ENCODE measurements around the gene ERFE. TPM values are rescaled to one million over a fixed set of nuclear protein-coding genes. Genes with fewer than 3 reads are reported as not detected.

ERFE gene, protein sequence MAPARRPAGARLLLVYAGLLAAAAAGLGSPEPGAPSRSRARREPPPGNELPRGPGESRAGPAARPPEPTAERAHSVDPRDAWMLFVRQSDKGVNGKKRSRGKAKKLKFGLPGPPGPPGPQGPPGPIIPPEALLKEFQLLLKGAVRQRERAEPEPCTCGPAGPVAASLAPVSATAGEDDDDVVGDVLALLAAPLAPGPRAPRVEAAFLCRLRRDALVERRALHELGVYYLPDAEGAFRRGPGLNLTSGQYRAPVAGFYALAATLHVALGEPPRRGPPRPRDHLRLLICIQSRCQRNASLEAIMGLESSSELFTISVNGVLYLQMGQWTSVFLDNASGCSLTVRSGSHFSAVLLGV
- total RNA-seq (2022; extraction: Qiagen RNA extraction; ENCODE audit: low read depth), result 6.3 to 8.3 TPM (median 7.7 TPM) in 5 replicates

GRCh38 chr2:238158509-238159070 lies at the start of gene ERFE:
TSS of gene ERFE (plus strand) at chr2:238158970. CDS start at chr2:238159008, 38 bp downstream.

DNA sequence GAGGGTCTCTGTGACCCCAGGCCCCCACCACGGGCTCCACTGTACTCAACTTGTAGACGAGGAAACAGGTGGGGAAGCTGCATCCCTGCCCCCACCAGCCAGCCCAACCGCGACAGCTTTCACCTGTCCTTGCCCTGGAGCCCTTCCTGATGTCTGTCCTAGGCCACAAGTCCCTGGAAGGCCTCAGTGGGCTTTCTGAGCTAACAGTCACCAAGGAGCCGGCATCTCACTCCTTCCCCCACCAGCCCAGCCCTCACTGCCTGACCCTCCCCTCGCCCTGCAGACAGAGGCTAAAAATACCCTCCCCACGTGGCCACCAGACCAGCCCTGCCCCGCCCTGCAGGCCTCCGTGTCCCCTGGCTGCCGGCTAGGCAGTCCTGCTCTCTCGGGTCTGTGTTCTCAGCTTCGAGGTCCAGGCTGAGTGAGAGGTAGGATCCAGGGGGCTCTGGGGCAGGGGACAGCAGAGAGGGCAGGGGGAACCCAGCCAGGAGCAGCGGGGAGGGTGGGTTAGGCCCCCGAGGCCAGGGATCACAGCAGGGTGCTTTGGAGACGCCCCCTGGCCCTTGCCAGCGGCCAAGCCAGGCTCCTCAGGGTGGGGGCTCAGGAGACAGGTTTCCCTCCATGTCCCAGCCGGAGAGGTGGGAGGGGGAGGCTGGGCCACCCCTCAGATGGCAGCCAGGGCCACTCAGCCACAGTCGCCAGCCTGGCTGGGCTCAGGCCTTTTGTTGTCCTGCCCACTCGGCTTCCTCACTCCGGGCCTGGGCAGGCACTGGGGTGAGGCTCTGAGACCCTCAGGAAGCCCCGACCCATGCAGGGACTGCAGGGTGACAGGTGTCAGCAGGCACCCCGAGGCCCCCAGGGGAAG lies 20.2 kb upstream of the ERFE start, which contains the start of gene KLHL30:
KLHL30 (plus strand) TSS at position 338 of the 865 bp plus-strand sequence. CDS start 2,087 bp downstream, outside the sequence.

GRCh38 chr2:238203094-238203972 lies 44.6 kb downstream of the ERFE start, which contains the start of gene ILKAP:
TSS of gene ILKAP (minus strand) at chr2:238203695. CDS start at chr2:238203553, 142 bp downstream.

Other genes starting within 250 kb of the ERFE start
- gene UBE2F, start 192.0 kb upstream of the ERFE start, total RNA-seq (2022; extraction: Qiagen RNA extraction; ENCODE audit: low read depth), result 44.6 to 54.7 TPM (median 49.8 TPM) in 5 replicates
- 19.7 to 26.6 TPM (median 23.2 TPM) in 5 replicates for gene SCLY, start 98.0 kb upstream of the ERFE start, total RNA-seq (2022; extraction: Qiagen RNA extraction; ENCODE audit: low read depth)
- 0.06 to 0.46 TPM (median 0.18 TPM) in 5 replicates for gene ESPNL, start 58.6 kb upstream of the ERFE start, total RNA-seq (2022; extraction: Qiagen RNA extraction; ENCODE audit: low read depth)
- gene KLHL30, start 20.3 kb upstream of the ERFE start, total RNA-seq (2022; extraction: Qiagen RNA extraction; ENCODE audit: low read depth), result 0.07 to 0.22 TPM (median 0.12 TPM) in 5 replicates
- gene ILKAP, start 44.7 kb downstream of the ERFE start, total RNA-seq (2022; extraction: Qiagen RNA extraction; ENCODE audit: low read depth), result 32.7 to 44.2 TPM (median 42.8 TPM) in 5 replicates
- 11.1 to 14.8 TPM (median 12.2 TPM) in 5 replicates for gene HES6, start 81.1 kb downstream of the ERFE start, total RNA-seq (2022; extraction: Qiagen RNA extraction; ENCODE audit: low read depth)
- 3.7 to 4.5 TPM (median 4.0 TPM) in 5 replicates for gene PER2, start 129.6 kb downstream of the ERFE start, total RNA-seq (2022; extraction: Qiagen RNA extraction; ENCODE audit: low read depth)
- 11.1 to 16.3 TPM (median 13.2 TPM) in 5 replicates for gene TRAF3IP1, start 161.5 kb downstream of the ERFE start, total RNA-seq (2022; extraction: Qiagen RNA extraction; ENCODE audit: low read depth)